OCI-LY7 (cell line): ENCODE measurements around the gene DTYMK.

Experiments
- CTCF ChIP-seq: fragments of 200-600 bp; sonication (generic); conservative IDR thresholded peaks from 2 replicates; pipeline ENCODE4 v1.5.1; 2014; ENCODE audit warnings: mild to moderate bottlenecking, antibody characterized with exemption, low read length, moderate library complexity, mixed read lengths
- EZH2phosphoT487 ChIP-seq: fragments of 200-600 bp; sonication (generic); IDR thresholded peaks from 2 replicates; pipeline ENCODE4 v1.6.1; 2018; ENCODE audit warnings: low read depth, borderline replicate concordance, mild to moderate bottlenecking, mixed run types, antibody characterized with exemption, low read length, moderate library complexity, mixed read lengths

DNA sequence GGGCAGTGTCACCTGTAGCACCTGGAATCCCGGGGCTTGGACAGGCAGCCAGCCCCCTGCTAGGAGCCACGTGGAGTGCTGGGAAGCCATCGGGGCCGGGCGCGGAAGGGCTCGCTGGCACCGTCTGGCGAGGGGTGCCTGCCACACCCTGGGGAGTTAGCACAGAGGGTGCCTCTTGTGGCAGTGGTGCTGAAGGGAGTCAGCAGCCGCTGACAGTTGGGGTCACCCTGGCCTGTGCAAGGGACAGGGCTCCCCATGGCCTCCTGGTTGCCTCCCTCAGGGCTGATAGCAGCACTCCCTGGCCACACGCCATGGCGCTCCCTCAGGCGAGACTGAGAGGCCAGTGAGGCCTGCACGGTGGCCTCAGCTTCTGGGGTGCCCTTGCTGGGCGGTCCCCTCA lies 33.9 kb upstream of the DTYMK start:
- no peak for TF ChIP-seq CTCF
- TF ChIP-seq EZH2phosphoT487: no peak
